GM12878 (cell line): ENCODE measurements around the gene TRPM5. TPM values are rescaled to one million over a fixed set of nuclear protein-coding genes. Genes with fewer than 3 reads are reported as not detected.
A peak's percentile ranks its signal among the peaks of the same experiment; 100 is the strongest.

Source experiments
- BHLHE40 ChIP-seq, 2 experiments: fragments of 450-650 bp in 1 of 2; IDR thresholded peaks; 2 replicates each; pipeline ENCODE4 v1.6.1; 2011 to 2017; ENCODE audit warnings: low read depth in 2 of 2, borderline replicate concordance in 1 of 2, improper control_type of control experiment in 1 of 2, low read length in 1 of 2, mild to moderate bottlenecking in 1 of 2
- CBX3 ChIP-seq: fragments of 200-600 bp; sonication (generic); IDR thresholded peaks from 2 replicates; pipeline ENCODE4 v1.6.1; 2016; ENCODE audit warnings: low read depth, borderline replicate concordance
- CREB1 ChIP-seq: IDR thresholded peaks from 2 replicates; pipeline ENCODE4 v1.6.1; 2012; ENCODE audit warnings: low read depth, mild to moderate bottlenecking, inconsistent platforms
- EED ChIP-seq: sonication (generic); IDR thresholded peaks from 2 replicates; pipeline ENCODE4 v1.6.1; 2016; ENCODE audit warnings: antibody characterized with exemption, low read depth
- FOXK2 ChIP-seq: fragments of 450-650 bp; IDR thresholded peaks from 2 replicates; pipeline ENCODE4 v1.6.1; 2017; ENCODE audit warnings: mild to moderate bottlenecking, moderate library complexity
- MXI1 ChIP-seq: fragments of 150-350 bp; IDR thresholded peaks from 2 replicates; pipeline ENCODE4 v1.6.1; 2011; ENCODE audit warnings: low read depth, mild to moderate bottlenecking, inconsistent platforms, low read length, improper control_type of control experiment
- POLR2AphosphoS2 ChIP-seq: IDR thresholded peaks from 2 replicates; pipeline ENCODE4 v1.6.1; 2011; ENCODE audit warnings: low read depth, mild to moderate bottlenecking, low read length, improper control_type of control experiment, moderate library complexity
- RAD21 ChIP-seq: IDR thresholded peaks from 2 replicates; pipeline ENCODE4 v1.6.1; 2011; ENCODE audit warnings: mild to moderate bottlenecking, low read depth, low read length, moderate library complexity; ENCODE audit not compliant: insufficient read depth
- RCOR1 ChIP-seq: conservative IDR thresholded peaks from 2 replicates; pipeline ENCODE4 v1.6.1; 2012; ENCODE audit warnings: low read depth, low read length, improper control_type of control experiment
- RELA ChIP-seq: fragments of 450-650 bp; IDR thresholded peaks from 2 replicates; pipeline ENCODE4 v1.8.0; 2014; ENCODE audit warnings: borderline replicate concordance; ENCODE audit not compliant: partially characterized antibody
- SMC3 ChIP-seq: IDR thresholded peaks from 2 replicates; pipeline ENCODE4 v1.6.1; 2011; ENCODE audit warnings: low read length, improper control_type of control experiment, borderline replicate concordance
- SPI1 ChIP-seq: IDR thresholded peaks from 2 replicates; pipeline ENCODE4 v1.6.1; 2011; ENCODE audit warnings: low read depth, mild to moderate bottlenecking, low read length, moderate library complexity, borderline replicate concordance; ENCODE audit not compliant: insufficient read depth
- STAT1 ChIP-seq: fragments of 450-650 bp; conservative IDR thresholded peaks from 2 replicates; pipeline ENCODE4 v1.6.1; 2014; ENCODE audit warnings: antibody characterized with exemption, mild to moderate bottlenecking
- SUZ12 ChIP-seq: fragments of 200-600 bp; sonication (generic); IDR thresholded peaks from one replicate; pipeline ENCODE4 v1.6.1; 2018; ENCODE audit warnings: antibody characterized with exemption, mild to moderate bottlenecking; ENCODE audit not compliant: unreplicated experiment
- TBL1XR1 ChIP-seq: IDR thresholded peaks from 2 replicates; pipeline ENCODE4 v1.6.1; 2012; ENCODE audit warnings: low read depth, low read length, improper control_type of control experiment
- TCF3 ChIP-seq: IDR thresholded peaks from 2 replicates; pipeline ENCODE4 v1.6.1; 2012; ENCODE audit warnings: low read depth, mild to moderate bottlenecking, low read length, borderline replicate concordance; ENCODE audit not compliant: insufficient read depth
- ZNF384 ChIP-seq: IDR thresholded peaks from 2 replicates; pipeline ENCODE4 v1.6.1; 2012; ENCODE audit warnings: low read depth, mild to moderate bottlenecking, low read length, improper control_type of control experiment, borderline replicate concordance
- polyA plus RNA-seq, 11 experiments: library from polyadenylated mRNA; depleted of rRNA in 4 of 11; unstranded in 6 of 11; stranded (reverse) in 5 of 11; fragments of >200 nt; fragmentation: Nextera tagmentation in 4 of 11; fragmentation: Illumina TruSeq in 1 of 11; extraction: Ambion mirVana in 4 of 11; extraction: Trizol in 1 of 11; gene quantifications; 1 replicate in 1 of 11; 2 replicates in 10 of 11; pipeline versions ENCODE4 v1.2.1 to v1.2.3, GENCODE V29; 2011 to 2016; ENCODE audit warnings: inconsistent platforms in 2 of 11, missing spikeins in 2 of 11, low read depth in 1 of 11
- total RNA-seq, 4 experiments: library from RNA; depleted of rRNA in 3 of 4; stranded (reverse); fragments of >200 nt in 3 of 4; fragmentation: Illumina TruSeq in 1 of 4; extraction: Trizol in 1 of 4; gene quantifications; 2 replicates each; pipeline versions ENCODE4 v1.2.1 to v1.2.3, GENCODE V29; 2013 to 2021
- TF ChIP-seq, protein P1 (sequence below): fragments of 450-650 bp; IDR thresholded peaks from 2 replicates; pipeline ENCODE4 v1.6.1; 2018; ENCODE audit warnings: mild to moderate bottlenecking, low read depth, moderate library complexity; ENCODE audit not compliant: partially characterized antibody
- TF ChIP-seq, protein P2 (sequence below): fragments of 450-650 bp; formaldehyde crosslinking; IDR thresholded peaks from 2 replicates; pipeline ENCODE4 v1.4.0; 2022; ENCODE audit warnings: mild to moderate bottlenecking, moderate library complexity
- TF ChIP-seq, protein P3 (sequence below): fragments of 450-650 bp; IDR thresholded peaks from 2 replicates; pipeline ENCODE4 v1.6.1; 2016; ENCODE audit warnings: mild to moderate bottlenecking, moderate library complexity, borderline replicate concordance

TRPM5 gene
- total and polyA plus RNA-seq, 10 of the 15 experiments (the other 5 are each of a cell fraction or from before 2014, with no cell fraction given), result not detected

DNA sequence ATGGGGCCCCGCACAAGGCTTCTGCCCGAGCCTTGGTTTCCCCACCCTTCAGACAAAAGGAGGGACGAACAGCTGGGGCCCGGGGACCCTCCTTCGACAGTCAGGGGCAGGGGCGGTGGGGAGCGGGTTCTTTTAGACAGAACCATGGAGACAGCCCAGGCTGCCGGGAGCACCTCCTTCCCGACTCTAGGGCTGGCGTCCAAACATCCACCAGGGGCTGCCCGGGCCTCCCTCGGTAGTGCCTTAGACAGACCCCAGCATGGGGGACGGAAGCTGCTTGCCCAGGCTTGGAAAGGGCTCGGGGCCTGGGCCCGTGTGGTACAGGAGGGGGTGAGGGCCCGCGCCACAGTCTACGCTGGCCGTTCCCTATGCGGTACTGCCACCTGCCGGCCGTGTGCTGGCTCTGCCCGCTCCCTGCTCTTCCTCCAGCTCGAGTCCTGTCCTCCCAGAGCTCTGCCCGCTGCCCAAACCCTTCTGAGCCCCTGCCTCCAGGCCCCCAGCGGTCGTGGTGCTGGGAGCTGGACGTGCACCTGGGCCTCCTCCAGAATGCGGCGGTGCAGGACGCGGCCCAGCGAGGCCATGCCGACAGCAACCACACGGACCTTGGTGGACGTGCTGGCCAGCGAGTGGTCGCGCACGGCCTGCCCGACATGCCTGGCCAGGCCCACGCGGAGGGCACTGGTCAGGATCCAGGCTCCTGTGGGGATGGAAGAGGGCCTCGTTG, 23.6 kb downstream of the TRPM5 start (continued):
- TF ChIP-seq, protein P1, sequence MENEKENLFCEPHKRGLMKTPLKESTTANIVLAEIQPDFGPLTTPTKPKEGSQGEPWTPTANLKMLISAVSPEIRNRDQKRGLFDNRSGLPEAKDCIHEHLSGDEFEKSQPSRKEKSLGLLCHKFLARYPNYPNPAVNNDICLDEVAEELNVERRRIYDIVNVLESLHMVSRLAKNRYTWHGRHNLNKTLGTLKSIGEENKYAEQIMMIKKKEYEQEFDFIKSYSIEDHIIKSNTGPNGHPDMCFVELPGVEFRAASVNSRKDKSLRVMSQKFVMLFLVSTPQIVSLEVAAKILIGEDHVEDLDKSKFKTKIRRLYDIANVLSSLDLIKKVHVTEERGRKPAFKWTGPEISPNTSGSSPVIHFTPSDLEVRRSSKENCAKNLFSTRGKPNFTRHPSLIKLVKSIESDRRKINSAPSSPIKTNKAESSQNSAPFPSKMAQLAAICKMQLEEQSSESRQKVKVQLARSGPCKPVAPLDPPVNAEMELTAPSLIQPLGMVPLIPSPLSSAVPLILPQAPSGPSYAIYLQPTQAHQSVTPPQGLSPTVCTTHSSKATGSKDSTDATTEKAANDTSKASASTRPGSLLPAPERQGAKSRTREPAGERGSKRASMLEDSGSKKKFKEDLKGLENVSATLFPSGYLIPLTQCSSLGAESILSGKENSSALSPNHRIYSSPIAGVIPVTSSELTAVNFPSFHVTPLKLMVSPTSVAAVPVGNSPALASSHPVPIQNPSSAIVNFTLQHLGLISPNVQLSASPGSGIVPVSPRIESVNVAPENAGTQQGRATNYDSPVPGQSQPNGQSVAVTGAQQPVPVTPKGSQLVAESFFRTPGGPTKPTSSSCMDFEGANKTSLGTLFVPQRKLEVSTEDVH, result no peak
- peak; percentile 8 to 24; a peak in 1 of 4 replicates for TF ChIP-seq BHLHE40 (IDR thresholded peaks at IDR 0.05; ENCODE audit: borderline replicate concordance in 1 of 2, low read depth in 2 of 2, low read length in 1 of 2)
- TF ChIP-seq RELA, result no peak
- TF ChIP-seq SMC3, result peak; percentile 96
- peak; percentile 85 for TF ChIP-seq RAD21
- TF ChIP-seq SUZ12, result no peak
- no peak for TF ChIP-seq SPI1
- TF ChIP-seq FOXK2, result no peak
- no peak for TF ChIP-seq EED
- TF ChIP-seq STAT1, result no peak
- TF ChIP-seq TBL1XR1, result 0 out of 2 replicates have a peak, but pooled peaks have one; percentile 15
- TF ChIP-seq, protein P2, sequence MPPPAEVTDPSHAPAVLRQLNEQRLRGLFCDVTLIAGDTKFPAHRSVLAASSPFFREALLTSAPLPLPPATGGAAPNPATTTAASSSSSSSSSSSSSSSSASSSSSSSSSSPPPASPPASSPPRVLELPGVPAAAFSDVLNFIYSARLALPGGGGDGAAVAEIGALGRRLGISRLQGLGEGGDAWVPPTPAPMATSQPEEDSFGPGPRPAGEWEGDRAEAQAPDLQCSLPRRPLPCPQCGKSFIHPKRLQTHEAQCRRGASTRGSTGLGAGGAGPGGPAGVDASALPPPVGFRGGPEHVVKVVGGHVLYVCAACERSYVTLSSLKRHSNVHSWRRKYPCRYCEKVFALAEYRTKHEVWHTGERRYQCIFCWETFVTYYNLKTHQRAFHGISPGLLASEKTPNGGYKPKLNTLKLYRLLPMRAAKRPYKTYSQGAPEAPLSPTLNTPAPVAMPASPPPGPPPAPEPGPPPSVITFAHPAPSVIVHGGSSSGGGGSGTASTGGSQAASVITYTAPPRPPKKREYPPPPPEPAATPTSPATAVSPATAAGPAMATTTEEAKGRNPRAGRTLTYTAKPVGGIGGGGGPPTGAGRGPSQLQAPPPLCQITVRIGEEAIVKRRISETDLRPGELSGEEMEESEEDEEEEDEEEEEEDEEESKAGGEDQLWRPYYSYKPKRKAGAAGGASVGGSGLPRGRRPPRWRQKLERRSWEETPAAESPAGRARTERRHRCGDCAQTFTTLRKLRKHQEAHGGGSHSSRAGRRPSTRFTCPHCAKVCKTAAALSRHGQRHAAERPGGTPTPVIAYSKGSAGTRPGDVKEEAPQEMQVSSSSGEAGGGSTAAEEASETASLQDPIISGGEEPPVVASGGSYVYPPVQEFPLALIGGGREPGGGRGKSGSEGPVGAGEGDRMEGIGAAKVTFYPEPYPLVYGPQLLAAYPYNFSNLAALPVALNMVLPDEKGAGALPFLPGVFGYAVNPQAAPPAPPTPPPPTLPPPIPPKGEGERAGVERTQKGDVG (CRISPR knock-in tag), result no peak
- no peak for TF ChIP-seq CREB1
- no peak for TF ChIP-seq ZNF384
- no peak for TF ChIP-seq RCOR1
- no peak for TF ChIP-seq POLR2AphosphoS2
- TF ChIP-seq CBX3, result no peak
- TF ChIP-seq TCF3, result no peak
- TF ChIP-seq, protein P3, sequence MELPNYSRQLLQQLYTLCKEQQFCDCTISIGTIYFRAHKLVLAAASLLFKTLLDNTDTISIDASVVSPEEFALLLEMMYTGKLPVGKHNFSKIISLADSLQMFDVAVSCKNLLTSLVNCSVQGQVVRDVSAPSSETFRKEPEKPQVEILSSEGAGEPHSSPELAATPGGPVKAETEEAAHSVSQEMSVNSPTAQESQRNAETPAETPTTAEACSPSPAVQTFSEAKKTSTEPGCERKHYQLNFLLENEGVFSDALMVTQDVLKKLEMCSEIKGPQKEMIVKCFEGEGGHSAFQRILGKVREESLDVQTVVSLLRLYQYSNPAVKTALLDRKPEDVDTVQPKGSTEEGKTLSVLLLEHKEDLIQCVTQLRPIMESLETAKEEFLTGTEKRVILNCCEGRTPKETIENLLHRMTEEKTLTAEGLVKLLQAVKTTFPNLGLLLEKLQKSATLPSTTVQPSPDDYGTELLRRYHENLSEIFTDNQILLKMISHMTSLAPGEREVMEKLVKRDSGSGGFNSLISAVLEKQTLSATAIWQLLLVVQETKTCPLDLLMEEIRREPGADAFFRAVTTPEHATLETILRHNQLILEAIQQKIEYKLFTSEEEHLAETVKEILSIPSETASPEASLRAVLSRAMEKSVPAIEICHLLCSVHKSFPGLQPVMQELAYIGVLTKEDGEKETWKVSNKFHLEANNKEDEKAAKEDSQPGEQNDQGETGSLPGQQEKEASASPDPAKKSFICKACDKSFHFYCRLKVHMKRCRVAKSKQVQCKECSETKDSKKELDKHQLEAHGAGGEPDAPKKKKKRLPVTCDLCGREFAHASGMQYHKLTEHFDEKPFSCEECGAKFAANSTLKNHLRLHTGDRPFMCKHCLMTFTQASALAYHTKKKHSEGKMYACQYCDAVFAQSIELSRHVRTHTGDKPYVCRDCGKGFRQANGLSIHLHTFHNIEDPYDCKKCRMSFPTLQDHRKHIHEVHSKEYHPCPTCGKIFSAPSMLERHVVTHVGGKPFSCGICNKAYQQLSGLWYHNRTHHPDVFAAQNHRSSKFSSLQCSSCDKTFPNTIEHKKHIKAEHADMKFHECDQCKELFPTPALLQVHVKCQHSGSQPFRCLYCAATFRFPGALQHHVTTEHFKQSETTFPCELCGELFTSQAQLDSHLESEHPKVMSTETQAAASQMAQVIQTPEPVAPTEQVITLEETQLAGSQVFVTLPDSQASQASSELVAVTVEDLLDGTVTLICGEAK, result no peak
- TF ChIP-seq MXI1, result no peak
